ENCODE data around the gene C19orf38. TPM values are rescaled to one million over a fixed set of nuclear protein-coding genes. Genes with fewer than 3 reads are reported as not detected.

C19orf38 gene
- total and polyA plus RNA-seq, 2 experiments from 2014 or later: 0.45 TPM; not detected in 1

DNA sequence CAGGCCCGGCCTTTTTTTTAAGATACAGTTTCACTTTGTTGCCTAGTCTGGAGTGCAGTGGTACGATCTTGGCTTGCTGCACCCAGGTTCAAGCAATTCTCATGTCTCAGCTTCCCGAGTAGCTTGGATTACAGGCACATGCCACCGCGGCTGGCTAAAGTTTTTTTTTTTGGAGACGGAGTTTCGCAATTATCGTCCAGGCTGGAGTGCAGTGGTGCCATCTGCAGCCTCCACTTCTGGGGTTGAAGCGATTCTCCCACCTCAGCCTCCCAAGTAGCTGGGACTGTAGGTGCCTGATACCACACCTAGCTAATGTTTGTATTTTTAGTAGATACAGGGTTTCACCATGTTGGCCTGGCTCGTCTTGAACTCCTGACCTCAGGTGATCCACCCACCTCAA lies 18.3 kb downstream of the C19orf38 start (continued):
- TF ChIP-seq, protein P1, sequence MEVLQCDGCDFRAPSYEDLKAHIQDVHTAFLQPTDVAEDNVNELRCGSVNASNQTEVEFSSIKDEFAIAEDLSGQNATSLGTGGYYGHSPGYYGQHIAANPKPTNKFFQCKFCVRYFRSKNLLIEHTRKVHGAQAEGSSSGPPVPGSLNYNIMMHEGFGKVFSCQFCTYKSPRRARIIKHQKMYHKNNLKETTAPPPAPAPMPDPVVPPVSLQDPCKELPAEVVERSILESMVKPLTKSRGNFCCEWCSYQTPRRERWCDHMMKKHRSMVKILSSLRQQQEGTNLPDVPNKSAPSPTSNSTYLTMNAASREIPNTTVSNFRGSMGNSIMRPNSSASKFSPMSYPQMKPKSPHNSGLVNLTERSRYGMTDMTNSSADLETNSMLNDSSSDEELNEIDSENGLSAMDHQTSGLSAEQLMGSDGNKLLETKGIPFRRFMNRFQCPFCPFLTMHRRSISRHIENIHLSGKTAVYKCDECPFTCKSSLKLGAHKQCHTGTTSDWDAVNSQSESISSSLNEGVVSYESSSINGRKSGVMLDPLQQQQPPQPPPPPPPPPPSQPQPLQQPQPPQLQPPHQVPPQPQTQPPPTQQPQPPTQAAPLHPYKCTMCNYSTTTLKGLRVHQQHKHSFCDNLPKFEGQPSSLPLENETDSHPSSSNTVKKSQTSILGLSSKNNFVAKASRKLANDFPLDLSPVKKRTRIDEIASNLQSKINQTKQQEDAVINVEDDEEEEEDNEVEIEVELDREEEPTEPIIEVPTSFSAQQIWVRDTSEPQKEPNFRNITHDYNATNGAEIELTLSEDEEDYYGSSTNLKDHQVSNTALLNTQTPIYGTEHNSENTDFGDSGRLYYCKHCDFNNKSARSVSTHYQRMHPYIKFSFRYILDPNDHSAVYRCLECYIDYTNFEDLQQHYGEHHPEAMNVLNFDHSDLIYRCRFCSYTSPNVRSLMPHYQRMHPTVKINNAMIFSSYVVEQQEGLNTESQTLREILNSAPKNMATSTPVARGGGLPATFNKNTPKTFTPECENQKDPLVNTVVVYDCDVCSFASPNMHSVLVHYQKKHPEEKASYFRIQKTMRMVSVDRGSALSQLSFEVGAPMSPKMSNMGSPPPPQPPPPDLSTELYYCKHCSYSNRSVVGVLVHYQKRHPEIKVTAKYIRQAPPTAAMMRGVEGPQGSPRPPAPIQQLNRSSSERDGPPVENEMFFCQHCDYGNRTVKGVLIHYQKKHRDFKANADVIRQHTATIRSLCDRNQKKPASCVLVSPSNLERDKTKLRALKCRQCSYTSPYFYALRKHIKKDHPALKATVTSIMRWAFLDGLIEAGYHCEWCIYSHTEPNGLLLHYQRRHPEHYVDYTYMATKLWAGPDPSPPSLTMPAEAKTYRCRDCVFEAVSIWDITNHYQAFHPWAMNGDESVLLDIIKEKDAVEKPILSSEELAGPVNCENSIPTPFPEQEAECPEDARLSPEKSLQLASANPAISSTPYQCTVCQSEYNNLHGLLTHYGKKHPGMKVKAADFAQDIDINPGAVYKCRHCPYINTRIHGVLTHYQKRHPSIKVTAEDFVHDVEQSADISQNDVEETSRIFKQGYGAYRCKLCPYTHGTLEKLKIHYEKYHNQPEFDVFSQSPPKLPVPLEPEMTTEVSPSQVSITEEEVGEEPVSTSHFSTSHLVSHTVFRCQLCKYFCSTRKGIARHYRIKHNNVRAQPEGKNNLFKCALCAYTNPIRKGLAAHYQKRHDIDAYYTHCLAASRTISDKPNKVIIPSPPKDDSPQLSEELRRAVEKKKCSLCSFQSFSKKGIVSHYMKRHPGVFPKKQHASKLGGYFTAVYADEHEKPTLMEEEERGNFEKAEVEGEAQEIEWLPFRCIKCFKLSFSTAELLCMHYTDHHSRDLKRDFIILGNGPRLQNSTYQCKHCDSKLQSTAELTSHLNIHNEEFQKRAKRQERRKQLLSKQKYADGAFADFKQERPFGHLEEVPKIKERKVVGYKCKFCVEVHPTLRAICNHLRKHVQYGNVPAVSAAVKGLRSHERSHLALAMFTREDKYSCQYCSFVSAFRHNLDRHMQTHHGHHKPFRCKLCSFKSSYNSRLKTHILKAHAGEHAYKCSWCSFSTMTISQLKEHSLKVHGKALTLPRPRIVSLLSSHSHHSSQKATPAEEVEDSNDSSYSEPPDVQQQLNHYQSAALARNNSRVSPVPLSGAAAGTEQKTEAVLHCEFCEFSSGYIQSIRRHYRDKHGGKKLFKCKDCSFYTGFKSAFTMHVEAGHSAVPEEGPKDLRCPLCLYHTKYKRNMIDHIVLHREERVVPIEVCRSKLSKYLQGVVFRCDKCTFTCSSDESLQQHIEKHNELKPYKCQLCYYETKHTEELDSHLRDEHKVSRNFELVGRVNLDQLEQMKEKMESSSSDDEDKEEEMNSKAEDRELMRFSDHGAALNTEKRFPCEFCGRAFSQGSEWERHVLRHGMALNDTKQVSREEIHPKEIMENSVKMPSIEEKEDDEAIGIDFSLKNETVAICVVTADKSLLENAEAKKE (CRISPR knock-in tag; IDR thresholded peaks at IDR 0.05): no peak
- TF ChIP-seq CREB1 (CRISPR knock-in tag; IDR thresholded peaks at IDR 0.05; ENCODE audit: low read depth): no peak
- TF ChIP-seq NANOG (IDR thresholded peaks at IDR 0.05; ENCODE audit: borderline replicate concordance): no peak
- no peak for TF ChIP-seq POLR2AphosphoS5 (IDR thresholded peaks at IDR 0.05; ENCODE audit: low read depth)
- TF ChIP-seq, protein P2, sequence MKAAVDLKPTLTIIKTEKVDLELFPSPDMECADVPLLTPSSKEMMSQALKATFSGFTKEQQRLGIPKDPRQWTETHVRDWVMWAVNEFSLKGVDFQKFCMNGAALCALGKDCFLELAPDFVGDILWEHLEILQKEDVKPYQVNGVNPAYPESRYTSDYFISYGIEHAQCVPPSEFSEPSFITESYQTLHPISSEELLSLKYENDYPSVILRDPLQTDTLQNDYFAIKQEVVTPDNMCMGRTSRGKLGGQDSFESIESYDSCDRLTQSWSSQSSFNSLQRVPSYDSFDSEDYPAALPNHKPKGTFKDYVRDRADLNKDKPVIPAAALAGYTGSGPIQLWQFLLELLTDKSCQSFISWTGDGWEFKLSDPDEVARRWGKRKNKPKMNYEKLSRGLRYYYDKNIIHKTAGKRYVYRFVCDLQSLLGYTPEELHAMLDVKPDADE (IDR thresholded peaks at IDR 0.05): no peak
- TF ChIP-seq STAT1 (IDR thresholded peaks at IDR 0.05; ENCODE audit: unreplicated experiment): no peak
- TF ChIP-seq ZNF114 (CRISPR knock-in tag; IDR thresholded peaks at IDR 0.05): no peak
- TF ChIP-seq, protein P3, sequence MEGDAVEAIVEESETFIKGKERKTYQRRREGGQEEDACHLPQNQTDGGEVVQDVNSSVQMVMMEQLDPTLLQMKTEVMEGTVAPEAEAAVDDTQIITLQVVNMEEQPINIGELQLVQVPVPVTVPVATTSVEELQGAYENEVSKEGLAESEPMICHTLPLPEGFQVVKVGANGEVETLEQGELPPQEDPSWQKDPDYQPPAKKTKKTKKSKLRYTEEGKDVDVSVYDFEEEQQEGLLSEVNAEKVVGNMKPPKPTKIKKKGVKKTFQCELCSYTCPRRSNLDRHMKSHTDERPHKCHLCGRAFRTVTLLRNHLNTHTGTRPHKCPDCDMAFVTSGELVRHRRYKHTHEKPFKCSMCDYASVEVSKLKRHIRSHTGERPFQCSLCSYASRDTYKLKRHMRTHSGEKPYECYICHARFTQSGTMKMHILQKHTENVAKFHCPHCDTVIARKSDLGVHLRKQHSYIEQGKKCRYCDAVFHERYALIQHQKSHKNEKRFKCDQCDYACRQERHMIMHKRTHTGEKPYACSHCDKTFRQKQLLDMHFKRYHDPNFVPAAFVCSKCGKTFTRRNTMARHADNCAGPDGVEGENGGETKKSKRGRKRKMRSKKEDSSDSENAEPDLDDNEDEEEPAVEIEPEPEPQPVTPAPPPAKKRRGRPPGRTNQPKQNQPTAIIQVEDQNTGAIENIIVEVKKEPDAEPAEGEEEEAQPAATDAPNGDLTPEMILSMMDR (conservative IDR thresholded peaks at IDR 0.05; ENCODE audit: low read depth in 2 of 2): no peak
- TF ChIP-seq ZNF331 (CRISPR knock-in tag; IDR thresholded peaks at IDR 0.05; ENCODE audit: low read depth): no peak
